ENCODE data around the gene SF3B3. TPM values are rescaled to one million over a fixed set of nuclear protein-coding genes. Genes with fewer than 3 reads are reported as not detected.
A peak's percentile ranks its signal among the peaks of the same experiment; 100 is the strongest.

SF3B3 gene
- total RNA-seq, 1 donor from 2014 or later: 182 TPM

DNA sequence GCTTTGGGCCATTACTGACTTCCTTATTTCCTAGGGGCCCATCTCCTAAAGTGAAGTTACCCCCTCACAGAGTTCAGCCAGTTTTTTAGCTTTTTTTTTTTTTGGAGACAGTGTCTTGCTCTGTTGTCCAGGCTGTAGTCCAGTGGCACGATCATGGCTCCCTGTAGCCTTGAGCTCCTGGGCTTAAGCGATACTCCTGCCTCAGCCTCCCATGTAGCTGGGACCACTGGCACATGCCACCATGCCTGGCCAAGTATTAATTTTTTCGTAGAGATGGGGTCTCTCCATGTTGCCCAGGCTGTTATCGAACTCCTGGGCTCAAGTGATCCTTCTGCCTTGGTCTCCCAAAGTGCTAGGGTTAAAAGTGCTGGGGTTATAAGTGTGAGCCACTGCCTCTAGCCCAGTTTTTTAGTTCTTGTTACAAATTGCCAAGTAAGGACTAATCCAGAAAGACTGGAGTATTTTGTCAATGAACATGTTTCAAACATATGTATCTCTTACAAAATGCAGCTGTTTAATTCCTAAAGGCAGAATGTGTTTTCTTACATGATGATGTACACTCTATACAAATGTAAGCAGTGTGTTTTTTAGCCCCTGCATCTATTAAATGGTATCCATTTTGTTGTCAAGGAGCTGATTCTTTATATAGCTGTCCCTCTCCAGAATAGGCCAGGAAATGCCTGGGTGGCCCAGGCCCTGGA is 73.7 kb downstream of the SF3B3 start:
- no peak overlapping the region for H3K4me3 Mint-ChIP-seq (ENCODE audit: unreplicated experiment)
- TF ChIP-seq, protein P1, sequence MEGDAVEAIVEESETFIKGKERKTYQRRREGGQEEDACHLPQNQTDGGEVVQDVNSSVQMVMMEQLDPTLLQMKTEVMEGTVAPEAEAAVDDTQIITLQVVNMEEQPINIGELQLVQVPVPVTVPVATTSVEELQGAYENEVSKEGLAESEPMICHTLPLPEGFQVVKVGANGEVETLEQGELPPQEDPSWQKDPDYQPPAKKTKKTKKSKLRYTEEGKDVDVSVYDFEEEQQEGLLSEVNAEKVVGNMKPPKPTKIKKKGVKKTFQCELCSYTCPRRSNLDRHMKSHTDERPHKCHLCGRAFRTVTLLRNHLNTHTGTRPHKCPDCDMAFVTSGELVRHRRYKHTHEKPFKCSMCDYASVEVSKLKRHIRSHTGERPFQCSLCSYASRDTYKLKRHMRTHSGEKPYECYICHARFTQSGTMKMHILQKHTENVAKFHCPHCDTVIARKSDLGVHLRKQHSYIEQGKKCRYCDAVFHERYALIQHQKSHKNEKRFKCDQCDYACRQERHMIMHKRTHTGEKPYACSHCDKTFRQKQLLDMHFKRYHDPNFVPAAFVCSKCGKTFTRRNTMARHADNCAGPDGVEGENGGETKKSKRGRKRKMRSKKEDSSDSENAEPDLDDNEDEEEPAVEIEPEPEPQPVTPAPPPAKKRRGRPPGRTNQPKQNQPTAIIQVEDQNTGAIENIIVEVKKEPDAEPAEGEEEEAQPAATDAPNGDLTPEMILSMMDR (IDR thresholded peaks at IDR 0.05): no peak
- no peaks in the 10 kb centered on the region for H3K9me3 Mint-ChIP-seq (ENCODE audit: low read depth)
- peaks cover 9% of the 10 kb centered on the region for H3K36me3 Mint-ChIP-seq (ENCODE audit: low read depth)
- H3K27ac Mint-ChIP-seq (ENCODE audit: unreplicated experiment): no peak overlapping the region
- peaks cover 2% of the 10 kb centered on the region for H3K27me3 Mint-ChIP-seq (ENCODE audit: low read depth)
- peaks cover 19% of the 10 kb centered on the region for H3K4me1 Mint-ChIP-seq (ENCODE audit: low read depth)
- peak; percentile 17 for DNase-seq (ENCODE audit: low spot score)

DNA sequence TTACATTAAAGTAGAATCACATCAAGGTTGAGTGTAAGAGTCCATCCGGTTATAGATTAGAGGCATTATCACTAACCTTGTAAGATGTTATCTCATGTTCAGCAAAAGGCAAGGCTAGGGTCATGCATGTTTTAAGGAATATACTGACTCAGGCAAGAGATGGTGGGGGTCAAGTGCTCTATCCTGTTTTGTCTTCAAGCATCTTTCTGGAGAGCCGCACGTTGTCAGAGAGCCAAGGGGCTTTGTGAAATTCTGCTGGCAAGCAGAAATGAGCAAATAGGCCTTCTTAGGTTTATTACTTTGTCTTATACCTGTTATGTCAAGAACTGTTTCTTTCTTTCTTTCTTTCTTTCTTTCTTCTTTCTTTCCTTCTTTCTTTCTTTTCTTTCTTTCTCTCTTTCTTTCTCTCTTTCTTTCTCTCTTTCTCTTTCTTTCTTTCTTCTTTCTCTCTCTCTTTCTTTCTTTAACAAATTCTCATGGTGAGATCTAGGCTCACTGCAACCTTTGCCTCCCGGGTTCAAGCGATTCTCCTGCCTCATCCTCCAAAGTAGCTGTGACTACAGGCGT is 75.4 kb downstream of the SF3B3 start:
- DNase-seq (ENCODE audit: low spot score): no peak
- no peak overlapping the region for H3K4me3 Mint-ChIP-seq (ENCODE audit: unreplicated experiment)
- TF ChIP-seq, protein P1 (IDR thresholded peaks at IDR 0.05): no peak
- peaks cover 2% of the 10 kb centered on the region for H3K27me3 Mint-ChIP-seq (ENCODE audit: low read depth)
- no peaks in the 10 kb centered on the region for H3K9me3 Mint-ChIP-seq (ENCODE audit: low read depth)
- H3K36me3 Mint-ChIP-seq (ENCODE audit: low read depth): peaks cover 9% of the 10 kb centered on the region
- no peak overlapping the region for H3K27ac Mint-ChIP-seq (ENCODE audit: unreplicated experiment)
- H3K4me1 Mint-ChIP-seq (ENCODE audit: low read depth): peaks cover 15% of the 10 kb centered on the region

DNA sequence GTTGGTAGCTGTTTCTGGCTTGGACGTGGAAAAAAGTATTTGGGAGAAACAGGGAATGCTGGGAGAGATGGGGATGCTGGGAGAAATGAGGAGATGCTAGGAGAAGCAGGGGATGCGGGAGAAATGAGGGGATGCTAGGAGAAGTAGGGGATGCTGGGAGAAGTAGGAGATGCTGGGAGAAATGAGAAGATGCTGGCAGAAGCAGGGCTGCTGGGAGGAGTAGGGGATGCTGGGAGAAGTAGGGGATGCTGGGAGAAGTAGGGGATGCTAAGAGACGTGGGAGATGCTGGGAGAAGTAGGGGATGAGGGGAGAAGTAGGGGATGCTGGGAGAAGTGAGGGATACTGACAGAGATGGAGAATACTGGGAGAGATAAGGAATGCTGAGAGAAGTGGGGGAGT is 77.1 kb downstream of the SF3B3 start:
- Mint-ChIP-seq H3K9me3 (ENCODE audit: low read depth) (no peaks in the 10 kb centered on the region), H3K4me1 (ENCODE audit: low read depth) (no peaks in the 10 kb centered on the region), H3K27ac (ENCODE audit: unreplicated experiment) (no peak overlapping the region), H3K27me3 (ENCODE audit: low read depth) (peaks cover 2% of the 10 kb centered on the region), H3K36me3 (ENCODE audit: low read depth) (peaks cover 9% of the 10 kb centered on the region), H3K4me3 (ENCODE audit: unreplicated experiment) (no peak overlapping the region)
- TF ChIP-seq, protein P1 (IDR thresholded peaks at IDR 0.05): no peak
- DNase-seq (ENCODE audit: low spot score): no peak

DNA sequence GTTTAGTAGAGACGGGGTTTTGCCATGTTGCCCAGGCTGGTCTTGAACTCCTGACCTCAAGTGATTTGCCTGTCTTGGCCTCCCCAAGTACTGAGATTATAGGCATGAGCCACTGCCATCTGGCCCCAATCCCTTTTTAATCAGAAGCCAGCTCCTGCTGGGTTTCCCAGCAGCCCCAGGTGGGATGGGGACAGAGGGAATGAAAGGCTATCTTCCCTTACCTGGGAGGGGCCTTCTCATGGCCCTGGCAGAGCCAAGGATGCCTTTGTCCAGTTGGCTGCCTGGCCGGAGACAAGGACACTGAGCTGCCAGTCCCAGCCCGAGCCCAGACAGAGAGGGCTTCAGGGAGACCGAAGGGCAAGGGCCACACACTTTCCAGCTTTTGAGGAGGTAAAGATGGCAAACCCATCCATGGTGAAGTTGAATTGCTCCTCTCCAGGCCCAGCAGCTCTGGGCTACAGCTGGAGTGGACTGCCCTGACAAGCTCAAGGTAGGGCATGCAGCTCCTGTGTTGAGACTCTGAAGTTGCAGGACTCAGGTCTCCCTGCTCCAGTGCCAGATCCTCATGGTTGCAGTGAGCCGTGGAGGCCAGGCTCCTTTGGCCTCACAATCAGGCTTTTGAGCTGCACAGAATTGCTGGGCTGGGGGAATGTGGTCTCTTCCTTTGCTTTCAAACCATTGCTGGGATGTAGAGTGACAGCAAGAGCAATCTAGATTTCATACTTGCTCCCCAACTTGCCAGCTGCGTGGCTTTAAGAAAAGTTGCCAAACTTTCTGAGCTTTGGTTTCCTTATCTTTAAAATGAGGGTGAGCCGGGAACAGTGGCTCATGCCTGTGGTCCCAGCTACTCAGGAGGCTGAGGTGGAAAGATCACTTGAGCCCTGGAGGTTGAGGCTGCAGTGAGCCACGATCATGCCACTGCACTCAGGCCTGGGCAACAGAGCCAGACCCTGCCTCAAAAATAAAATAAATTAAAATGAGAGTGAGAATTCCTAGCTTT is 78.3 kb downstream of the SF3B3 start:
- H3K4me3 Mint-ChIP-seq (ENCODE audit: unreplicated experiment): no peak overlapping the region
- TF ChIP-seq, protein P1 (IDR thresholded peaks at IDR 0.05): no peak
- DNase-seq (ENCODE audit: low spot score): no peak
- H3K4me1 Mint-ChIP-seq (ENCODE audit: low read depth): no peaks in the 10 kb centered on the region
- H3K27ac Mint-ChIP-seq (ENCODE audit: unreplicated experiment): no peak overlapping the region
- peaks cover 2% of the 10 kb centered on the region for H3K27me3 Mint-ChIP-seq (ENCODE audit: low read depth)
- H3K9me3 Mint-ChIP-seq (ENCODE audit: low read depth): no peaks in the 10 kb centered on the region
- peaks cover 9% of the 10 kb centered on the region for H3K36me3 Mint-ChIP-seq (ENCODE audit: low read depth)

DNA sequence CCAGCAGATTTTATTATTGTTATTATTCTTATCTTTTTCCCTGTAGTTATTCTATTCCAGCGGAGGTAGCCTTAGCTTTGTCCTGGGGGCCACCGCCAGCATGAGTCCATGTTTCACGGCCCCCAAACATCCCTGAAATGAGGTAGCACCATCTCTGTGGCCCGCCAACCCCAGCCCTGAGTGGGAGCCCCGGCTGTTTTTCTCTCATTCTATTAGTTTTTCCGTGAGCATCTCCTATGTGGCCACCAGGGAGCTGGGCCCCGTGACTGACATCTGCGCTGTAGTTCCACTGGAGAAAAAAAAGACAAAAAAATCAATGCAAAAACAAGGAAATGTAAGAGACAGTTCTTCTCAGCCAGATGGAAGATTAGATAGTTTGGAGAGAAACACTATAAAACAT is 79.2 kb downstream of the SF3B3 start:
- peaks cover 9% of the 10 kb centered on the region for H3K36me3 Mint-ChIP-seq (ENCODE audit: low read depth)
- TF ChIP-seq, protein P1 (IDR thresholded peaks at IDR 0.05): no peak
- no peak overlapping the region for H3K27ac Mint-ChIP-seq (ENCODE audit: unreplicated experiment)
- DNase-seq (ENCODE audit: low spot score): no peak
- peaks cover 2% of the 10 kb centered on the region for H3K27me3 Mint-ChIP-seq (ENCODE audit: low read depth)
- no peak overlapping the region for H3K4me3 Mint-ChIP-seq (ENCODE audit: unreplicated experiment)
- H3K9me3 Mint-ChIP-seq (ENCODE audit: low read depth): no peaks in the 10 kb centered on the region
- no peaks in the 10 kb centered on the region for H3K4me1 Mint-ChIP-seq (ENCODE audit: low read depth)
